ENCODE measurements around the gene RPS6KA3. TPM values are rescaled to one million over a fixed set of nuclear protein-coding genes. Genes with fewer than 3 reads are reported as not detected.

Gene RPS6KA3
- total RNA-seq, 2 experiments from 2014 or later: 27.7 to 27.9 TPM

DNA sequence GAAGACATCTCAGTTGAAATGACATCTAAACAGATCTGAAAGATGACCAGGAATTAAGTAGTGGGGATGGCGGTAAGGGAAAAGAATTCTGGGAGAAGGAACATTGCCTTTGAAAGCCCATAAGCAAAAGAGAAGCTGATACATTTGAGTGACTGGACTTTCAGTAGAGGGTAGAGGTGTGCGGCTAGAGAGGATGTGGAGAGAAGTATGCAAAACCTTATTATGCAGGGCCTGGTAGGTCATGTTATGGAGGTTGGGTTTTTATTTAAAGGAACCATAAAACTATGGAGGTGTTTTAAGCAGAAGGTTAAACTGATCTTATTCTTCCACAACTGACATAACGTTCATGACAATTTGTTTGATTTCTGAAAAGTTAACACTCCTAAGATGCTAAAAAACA lies 36.3 kb downstream of the RPS6KA3 start:
- no peak overlapping the region for H3K4me3 Mint-ChIP-seq
- H3K9me3 Mint-ChIP-seq: peaks cover 1% of the 10 kb centered on the region
- peaks cover 31% of the 10 kb centered on the region for H3K36me3 Mint-ChIP-seq (ENCODE audit: low read depth)
- CTCF ChIA-PET: no interaction called here
- H3K27me3 Mint-ChIP-seq (ENCODE audit: low read depth): no peaks in the 10 kb centered on the region
- intact Hi-C loops (cut with micrococcal nuclease): no loop called here
- peak overlapping the region; percentile 21 for H3K27ac Mint-ChIP-seq
- peaks cover 17% of the 10 kb centered on the region for H3K4me1 Mint-ChIP-seq (ENCODE audit: low read depth)
- no peak for DNase-seq

GRCh38 chrX:20229155-20229554 lies 37.6 kb downstream of the RPS6KA3 start:
- no peak overlapping the region for H3K27ac Mint-ChIP-seq
- no peaks in the 10 kb centered on the region for H3K27me3 Mint-ChIP-seq (ENCODE audit: low read depth)
- intact Hi-C loops (cut with micrococcal nuclease): no loop called here
- no peak for DNase-seq
- H3K4me1 Mint-ChIP-seq (ENCODE audit: low read depth): peaks cover 27% of the 10 kb centered on the region
- no peak overlapping the region for H3K4me3 Mint-ChIP-seq
- H3K36me3 Mint-ChIP-seq (ENCODE audit: low read depth): peaks cover 29% of the 10 kb centered on the region
- H3K9me3 Mint-ChIP-seq: no peaks in the 10 kb centered on the region
- CTCF ChIA-PET: interaction anchor here (0.6 kb wide), 1 partner anchor 88 kb away, joined by 3 read pairs; no protein-coding TSS in a partner anchor

- intact Hi-C loops (cut with micrococcal nuclease): no loop called here
- CTCF ChIA-PET: no interaction called here
These were observed 38.5 kb downstream of the RPS6KA3 start for GRCh38 chrX:20228245-20228644.

DNA sequence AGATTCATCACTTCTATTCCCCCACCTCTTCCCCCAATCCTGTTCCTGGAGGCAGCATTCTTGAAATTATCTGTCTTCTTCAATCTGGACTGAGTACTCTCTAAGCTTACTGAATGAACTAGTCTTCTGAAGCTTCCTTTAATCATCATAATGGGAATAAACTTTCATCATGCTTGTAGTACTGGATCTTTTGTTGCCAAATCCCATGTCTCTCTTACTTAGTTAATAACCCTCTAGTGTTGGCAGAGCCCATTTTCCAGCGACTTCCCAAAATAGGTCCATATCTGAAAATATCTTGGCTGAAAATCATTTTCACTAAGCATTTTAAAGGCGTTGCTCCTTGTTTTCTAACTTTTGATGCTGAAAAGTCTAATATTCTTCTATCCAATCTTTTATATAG lies 39.6 kb downstream of the RPS6KA3 start:
- Mint-ChIP-seq H3K4me1 (ENCODE audit: low read depth) (peaks cover 30% of the 10 kb centered on the region), H3K36me3 (ENCODE audit: low read depth) (peaks cover 23% of the 10 kb centered on the region), H3K27me3 (ENCODE audit: low read depth) (no peaks in the 10 kb centered on the region), H3K27ac (no peak overlapping the region), H3K9me3 (no peaks in the 10 kb centered on the region), H3K4me3 (no peak overlapping the region)
- no peak for DNase-seq
- intact Hi-C loops (cut with micrococcal nuclease): no loop called here
- CTCF ChIA-PET: no interaction called here

More at GRCh38 chrX:20228245-20228644, 38.5 kb downstream of the RPS6KA3 start:
- DNase-seq: no peak
- no peaks in the 10 kb centered on the region for H3K9me3 Mint-ChIP-seq
- H3K27me3 Mint-ChIP-seq (ENCODE audit: low read depth): no peaks in the 10 kb centered on the region
- H3K36me3 Mint-ChIP-seq (ENCODE audit: low read depth): peaks cover 26% of the 10 kb centered on the region
- peaks cover 31% of the 10 kb centered on the region for H3K4me1 Mint-ChIP-seq (ENCODE audit: low read depth)
- H3K4me3 Mint-ChIP-seq: no peak overlapping the region
- no peak overlapping the region for H3K27ac Mint-ChIP-seq

GRCh38 chrX:20225488-20225833 lies 41.2 kb downstream of the RPS6KA3 start:
- H3K27ac Mint-ChIP-seq: no peak overlapping the region
- CTCF ChIA-PET: no interaction called here
- intact Hi-C loops (cut with micrococcal nuclease): loop anchor here (1.0 to 2.0 kb wide), 5 partner anchors 41 to 291 kb away; partner anchors contain the start of genes EIF1AX and RPS6KA3
- peaks cover 18% of the 10 kb centered on the region for H3K36me3 Mint-ChIP-seq (ENCODE audit: low read depth)
- peaks cover 37% of the 10 kb centered on the region for H3K4me1 Mint-ChIP-seq (ENCODE audit: low read depth)
- no peak overlapping the region for H3K4me3 Mint-ChIP-seq
- no peaks in the 10 kb centered on the region for H3K27me3 Mint-ChIP-seq (ENCODE audit: low read depth)
- no peak for DNase-seq
- no peaks in the 10 kb centered on the region for H3K9me3 Mint-ChIP-seq

DNA sequence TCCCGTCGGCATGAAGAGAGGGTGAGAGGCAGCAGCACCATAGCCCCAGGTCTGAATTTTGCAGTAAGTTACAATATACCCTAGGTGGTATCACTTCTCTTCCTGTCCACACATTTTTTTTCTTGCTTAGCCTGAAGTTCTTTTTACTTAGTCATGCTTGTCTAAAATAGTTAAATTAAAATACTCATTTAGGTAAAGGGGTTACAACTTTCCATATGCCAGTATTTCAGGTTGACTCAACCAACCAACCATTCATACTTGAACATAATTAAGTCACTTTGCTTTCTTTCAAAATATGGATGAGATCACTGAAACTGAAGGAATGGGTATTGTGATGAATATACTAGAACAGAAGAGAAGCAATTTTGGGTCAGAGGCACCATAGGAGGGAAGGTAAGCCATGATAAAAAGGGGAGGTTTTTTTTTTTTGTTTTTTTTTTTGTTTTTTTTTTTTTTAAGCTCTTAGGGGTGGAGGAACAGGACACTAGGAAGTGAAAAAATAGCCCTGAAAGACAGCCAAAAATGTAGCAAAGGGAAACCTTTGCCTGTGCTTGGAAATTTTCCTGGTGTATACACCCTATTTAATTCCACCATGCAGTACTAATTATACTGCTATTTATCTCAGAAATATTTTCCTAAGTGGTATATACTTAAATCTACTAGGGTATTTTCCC lies 41.8 kb downstream of the RPS6KA3 start:
- H3K4me1 Mint-ChIP-seq (ENCODE audit: low read depth): peaks cover 37% of the 10 kb centered on the region
- H3K36me3 Mint-ChIP-seq (ENCODE audit: low read depth): peaks cover 13% of the 10 kb centered on the region
- CTCF ChIA-PET: no interaction called here
- intact Hi-C loops (cut with micrococcal nuclease): loop anchor here (1.0 to 2.0 kb wide), 5 partner anchors 42 to 291 kb away; partner anchors contain the start of genes EIF1AX and RPS6KA3
- H3K4me3 Mint-ChIP-seq: no peak overlapping the region
- no peaks in the 10 kb centered on the region for H3K9me3 Mint-ChIP-seq
- no peak overlapping the region for H3K27ac Mint-ChIP-seq
- DNase-seq: no peak
- no peaks in the 10 kb centered on the region for H3K27me3 Mint-ChIP-seq (ENCODE audit: low read depth)

DNA sequence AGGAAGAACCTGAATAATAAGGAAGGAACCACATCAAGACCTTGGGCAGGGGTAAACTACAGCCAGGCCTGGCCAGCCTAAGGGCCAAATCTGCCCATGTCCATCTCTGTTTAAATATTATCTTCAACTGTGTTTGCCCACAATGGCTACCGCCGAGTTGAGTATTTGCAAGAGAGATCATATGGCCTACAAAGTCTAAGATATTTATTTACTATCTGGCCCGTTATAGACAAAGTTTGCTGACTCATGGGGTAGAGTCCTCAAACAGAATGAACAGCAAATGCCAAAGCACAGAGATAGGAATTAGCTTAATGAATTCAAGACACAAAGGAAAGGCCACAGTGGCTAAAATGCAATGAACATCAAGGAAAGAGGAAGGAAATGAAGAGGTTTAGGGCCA lies 44.8 kb downstream of the RPS6KA3 start:
- no peak overlapping the region for H3K27ac Mint-ChIP-seq
- intact Hi-C loops (cut with micrococcal nuclease): no loop called here
- H3K36me3 Mint-ChIP-seq (ENCODE audit: low read depth): peaks cover 4% of the 10 kb centered on the region
- DNase-seq: no peak
- H3K9me3 Mint-ChIP-seq: no peaks in the 10 kb centered on the region
- CTCF ChIA-PET: no interaction called here
- no peaks in the 10 kb centered on the region for H3K27me3 Mint-ChIP-seq (ENCODE audit: low read depth)
- no peak overlapping the region for H3K4me3 Mint-ChIP-seq
- peaks cover 50% of the 10 kb centered on the region for H3K4me1 Mint-ChIP-seq (ENCODE audit: low read depth)

DNA sequence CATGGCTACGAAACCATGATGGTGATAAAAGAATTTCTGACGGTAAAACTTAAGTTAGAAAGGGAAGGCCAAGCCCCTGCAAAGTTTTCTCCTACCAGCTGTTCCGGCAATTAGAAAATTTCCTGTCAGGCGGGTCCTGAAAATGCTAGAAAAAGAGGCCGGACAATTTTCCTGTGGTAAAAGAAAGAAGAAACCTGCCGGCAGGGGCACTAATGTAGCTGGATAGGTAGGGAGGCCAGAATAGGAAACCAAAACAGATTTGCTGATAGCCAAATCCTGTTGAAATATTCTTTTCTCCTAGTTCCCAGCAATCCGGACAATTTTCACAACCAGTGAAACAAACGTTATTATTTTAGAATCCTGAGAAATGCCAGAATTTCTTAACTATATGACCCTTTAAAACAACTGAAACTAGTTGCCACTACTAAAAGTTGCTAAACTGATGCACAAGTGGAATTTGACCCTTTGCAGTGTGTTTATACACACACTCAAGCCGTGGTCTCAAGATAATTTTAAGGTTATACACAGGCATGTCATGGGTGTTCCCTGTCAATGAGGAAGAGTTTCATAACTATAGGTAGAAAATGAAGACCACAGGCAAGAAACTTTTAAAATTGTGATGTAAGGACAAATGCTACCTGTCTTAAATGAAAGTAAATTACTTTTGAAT lies 47.7 kb downstream of the RPS6KA3 start:
- Mint-ChIP-seq H3K27me3 (ENCODE audit: low read depth) (no peaks in the 10 kb centered on the region), H3K36me3 (ENCODE audit: low read depth) (no peaks in the 10 kb centered on the region), H3K27ac (no peak overlapping the region), H3K9me3 (no peaks in the 10 kb centered on the region), H3K4me1 (ENCODE audit: low read depth) (peaks cover 41% of the 10 kb centered on the region), H3K4me3 (no peak overlapping the region)
- intact Hi-C loops (cut with micrococcal nuclease): loop anchor here (5.0 kb wide), 1 partner anchor 37 kb away; no protein-coding TSS in a partner anchor
- no peak for DNase-seq
- CTCF ChIA-PET: interaction anchor here (0.6 kb wide), 2 partner anchors 186 to 1819 kb away, joined by 3 read pairs; no protein-coding TSS in a partner anchor

DNA sequence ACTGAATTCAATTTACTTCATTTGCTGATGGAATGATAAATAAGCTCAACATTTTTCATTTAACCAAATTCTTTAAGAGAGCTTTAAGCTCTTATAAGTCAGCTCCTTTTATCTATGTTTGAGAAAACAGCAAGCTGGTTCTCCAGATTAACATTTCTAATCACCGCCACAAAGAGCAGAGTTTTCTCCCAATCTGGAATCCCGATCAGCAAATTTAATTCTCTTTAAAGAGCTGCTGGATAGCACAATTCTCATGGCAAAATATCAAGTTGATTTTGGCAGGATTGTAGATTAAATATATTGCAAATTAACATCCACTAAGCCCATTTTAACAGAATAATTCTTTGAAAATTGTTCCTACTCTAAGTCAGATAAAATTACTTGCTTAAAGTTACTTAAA lies 48.8 kb downstream of the RPS6KA3 start:
- H3K4me1 Mint-ChIP-seq (ENCODE audit: low read depth): peaks cover 47% of the 10 kb centered on the region
- no peak overlapping the region for H3K4me3 Mint-ChIP-seq
- CTCF ChIA-PET: interaction anchor here (0.6 kb wide), 1 partner anchor 376 kb away, joined by 5 read pairs; no protein-coding TSS in a partner anchor
- H3K36me3 Mint-ChIP-seq (ENCODE audit: low read depth): no peaks in the 10 kb centered on the region
- H3K27me3 Mint-ChIP-seq (ENCODE audit: low read depth): no peaks in the 10 kb centered on the region
- intact Hi-C loops (cut with micrococcal nuclease): loop anchor here (5.0 kb wide), 1 partner anchor 36 kb away; no protein-coding TSS in a partner anchor
- DNase-seq: no peak
- H3K9me3 Mint-ChIP-seq: no peaks in the 10 kb centered on the region
- H3K27ac Mint-ChIP-seq: no peak overlapping the region

DNA sequence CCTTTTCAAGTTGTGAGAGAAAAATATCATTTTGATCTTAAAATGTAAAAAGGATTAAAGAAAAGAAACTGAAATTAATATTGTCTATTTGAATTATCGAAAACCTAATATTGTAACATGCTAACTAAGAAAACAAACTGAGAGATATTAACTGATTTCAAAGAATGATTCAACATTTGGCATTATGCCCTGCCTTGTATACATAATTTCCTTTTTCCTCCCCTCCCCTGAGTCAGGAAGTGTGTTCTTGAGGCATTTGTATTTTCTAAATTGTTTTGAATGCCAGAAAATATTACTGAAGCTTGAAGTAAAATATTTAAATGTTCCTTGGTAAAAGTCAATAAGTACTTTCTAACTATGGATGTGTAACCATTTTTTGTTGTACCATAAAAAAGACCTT lies 49.4 kb downstream of the RPS6KA3 start:
- intact Hi-C loops (cut with micrococcal nuclease): loop anchor here (5.0 kb wide), 1 partner anchor 35 kb away; no protein-coding TSS in a partner anchor
- DNase-seq: no peak
- H3K4me1 Mint-ChIP-seq (ENCODE audit: low read depth): peaks cover 53% of the 10 kb centered on the region
- H3K4me3 Mint-ChIP-seq: no peak overlapping the region
- H3K27me3 Mint-ChIP-seq (ENCODE audit: low read depth): no peaks in the 10 kb centered on the region
- H3K27ac Mint-ChIP-seq: no peak overlapping the region
- H3K36me3 Mint-ChIP-seq (ENCODE audit: low read depth): no peaks in the 10 kb centered on the region
- H3K9me3 Mint-ChIP-seq: no peaks in the 10 kb centered on the region
- CTCF ChIA-PET: no interaction called here

GRCh38 chrX:20215565-20215964 lies 51.1 kb downstream of the RPS6KA3 start:
- DNase-seq: no peak
- CTCF ChIA-PET: no interaction called here
- intact Hi-C loops (cut with micrococcal nuclease): loop anchor here (5.0 kb wide), 1 partner anchor 33 kb away; no protein-coding TSS in a partner anchor
- no peak overlapping the region for H3K4me3 Mint-ChIP-seq
- no peaks in the 10 kb centered on the region for H3K27me3 Mint-ChIP-seq (ENCODE audit: low read depth)
- H3K9me3 Mint-ChIP-seq: no peaks in the 10 kb centered on the region
- peaks cover 61% of the 10 kb centered on the region for H3K4me1 Mint-ChIP-seq (ENCODE audit: low read depth)
- H3K36me3 Mint-ChIP-seq (ENCODE audit: low read depth): no peaks in the 10 kb centered on the region
- H3K27ac Mint-ChIP-seq: no peak overlapping the region

DNA sequence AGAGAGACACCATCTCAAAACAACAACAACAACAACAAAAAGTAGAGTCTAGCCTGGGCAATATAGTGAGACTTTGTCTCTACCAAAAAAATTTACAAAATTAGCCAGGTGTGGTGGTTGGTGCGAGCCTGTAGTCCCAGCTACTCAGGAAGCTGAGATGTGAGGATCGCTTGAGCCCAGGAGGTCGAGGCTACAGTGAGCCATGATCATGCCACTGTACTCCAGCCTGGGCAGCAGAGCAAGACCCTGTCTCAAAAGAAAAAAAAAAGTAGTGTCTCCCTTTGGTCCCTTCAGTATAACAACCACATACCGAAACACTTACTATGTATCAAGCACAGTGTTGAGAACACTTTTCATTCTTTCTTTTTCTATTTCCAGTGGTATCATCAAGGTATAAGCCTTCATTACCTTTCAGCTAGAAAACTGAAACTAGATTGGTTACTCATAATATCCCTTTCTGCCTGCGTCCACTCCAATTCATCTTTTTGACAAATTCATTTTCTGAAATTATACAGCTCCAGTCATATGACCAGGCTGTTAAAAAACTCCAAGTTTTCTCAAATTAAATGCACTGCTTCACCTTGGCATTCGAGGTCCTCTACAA lies 54.1 kb downstream of the RPS6KA3 start:
- Mint-ChIP-seq H3K27me3 (ENCODE audit: low read depth) (no peaks in the 10 kb centered on the region), H3K36me3 (ENCODE audit: low read depth) (peaks cover 7% of the 10 kb centered on the region), H3K9me3 (no peaks in the 10 kb centered on the region), H3K4me1 (ENCODE audit: low read depth) (peaks cover 53% of the 10 kb centered on the region), H3K27ac (no peak overlapping the region), H3K4me3 (no peak overlapping the region)
- intact Hi-C loops (cut with micrococcal nuclease): no loop called here
- DNase-seq: no peak
- CTCF ChIA-PET: interaction anchor here (1.0 to 1.2 kb wide), 2 partner anchors 297 to 314 kb away, joined by 4 to 5 read pairs; no protein-coding TSS in a partner anchor
